Activated naive CD4-positive, alpha-beta T cell treated with anti-CD3 and anti-CD28 coated beads, Interleukin-2, amount 50 U/mL, for 24 hours (primary cell): ENCODE measurements around the gene COL1A1.

Source experiments
- H3K27ac Mint-ChIP-seq: one replicate; pipeline ENCODE4 v1.8.0; 2021; ENCODE audit warnings: mild to moderate bottlenecking, mixed read lengths
- H3K27me3 Mint-ChIP-seq: one replicate; pipeline ENCODE4 v1.8.0; 2021; ENCODE audit warnings: mixed read lengths
- H3K36me3 Mint-ChIP-seq: one replicate; pipeline ENCODE4 v1.8.0; 2021; ENCODE audit warnings: mixed read lengths
- H3K4me1 Mint-ChIP-seq: one replicate; pipeline ENCODE4 v1.8.0; 2021; ENCODE audit warnings: mixed read lengths
- H3K4me3 Mint-ChIP-seq: one replicate; pipeline ENCODE4 v1.8.0; 2021; ENCODE audit warnings: mild to moderate bottlenecking, mixed read lengths
- H3K9me3 Mint-ChIP-seq: one replicate; pipeline ENCODE4 v1.8.0; 2021; ENCODE audit warnings: mixed read lengths

Gene COL1A1

DNA sequence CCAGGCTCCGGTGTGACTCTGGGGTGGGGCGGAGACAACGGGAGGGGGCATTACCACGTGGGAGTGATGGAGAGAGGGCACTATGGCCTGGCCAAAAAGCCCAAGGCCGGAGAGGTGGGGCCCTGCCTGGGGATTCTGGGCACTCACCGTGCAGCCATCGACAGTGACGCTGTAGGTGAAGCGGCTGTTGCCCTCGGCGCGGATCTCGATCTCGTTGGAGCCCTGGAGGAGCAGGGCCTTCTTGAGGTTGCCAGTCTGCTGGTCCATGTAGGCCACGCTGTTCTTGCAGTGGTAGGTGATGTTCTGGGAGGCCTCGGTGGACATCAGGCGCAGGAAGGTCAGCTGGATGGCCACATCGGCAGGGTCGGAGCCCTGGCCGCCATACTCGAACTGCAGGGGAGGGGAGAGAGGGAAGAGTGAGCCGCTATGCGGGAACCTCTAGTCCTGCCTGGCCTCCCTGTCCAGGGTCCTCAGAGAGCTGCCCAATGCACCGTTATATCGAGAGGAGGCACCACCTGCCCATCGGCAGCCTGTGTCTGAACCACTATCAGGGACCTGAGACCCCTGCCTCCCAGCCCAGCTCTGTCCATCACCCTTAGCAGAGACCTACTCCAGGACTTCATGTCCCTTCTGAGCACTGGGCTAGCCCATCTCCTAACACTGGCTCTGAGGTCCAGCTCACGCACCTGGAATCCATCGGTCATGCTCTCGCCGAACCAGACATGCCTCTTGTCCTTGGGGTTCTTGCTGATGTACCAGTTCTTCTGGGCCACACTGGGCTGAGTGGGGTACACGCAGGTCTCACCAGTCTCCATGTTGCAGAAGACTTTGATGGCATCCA is 15.6 kb downstream of the COL1A1 start:
- peaks cover 16% of the 10 kb centered on the region for H3K4me1 Mint-ChIP-seq
- no peak overlapping the region for H3K4me3 Mint-ChIP-seq
- H3K27me3 Mint-ChIP-seq: no peaks in the 10 kb centered on the region
- no peaks in the 10 kb centered on the region for H3K9me3 Mint-ChIP-seq
- no peak overlapping the region for H3K27ac Mint-ChIP-seq
- no peaks in the 10 kb centered on the region for H3K36me3 Mint-ChIP-seq

DNA sequence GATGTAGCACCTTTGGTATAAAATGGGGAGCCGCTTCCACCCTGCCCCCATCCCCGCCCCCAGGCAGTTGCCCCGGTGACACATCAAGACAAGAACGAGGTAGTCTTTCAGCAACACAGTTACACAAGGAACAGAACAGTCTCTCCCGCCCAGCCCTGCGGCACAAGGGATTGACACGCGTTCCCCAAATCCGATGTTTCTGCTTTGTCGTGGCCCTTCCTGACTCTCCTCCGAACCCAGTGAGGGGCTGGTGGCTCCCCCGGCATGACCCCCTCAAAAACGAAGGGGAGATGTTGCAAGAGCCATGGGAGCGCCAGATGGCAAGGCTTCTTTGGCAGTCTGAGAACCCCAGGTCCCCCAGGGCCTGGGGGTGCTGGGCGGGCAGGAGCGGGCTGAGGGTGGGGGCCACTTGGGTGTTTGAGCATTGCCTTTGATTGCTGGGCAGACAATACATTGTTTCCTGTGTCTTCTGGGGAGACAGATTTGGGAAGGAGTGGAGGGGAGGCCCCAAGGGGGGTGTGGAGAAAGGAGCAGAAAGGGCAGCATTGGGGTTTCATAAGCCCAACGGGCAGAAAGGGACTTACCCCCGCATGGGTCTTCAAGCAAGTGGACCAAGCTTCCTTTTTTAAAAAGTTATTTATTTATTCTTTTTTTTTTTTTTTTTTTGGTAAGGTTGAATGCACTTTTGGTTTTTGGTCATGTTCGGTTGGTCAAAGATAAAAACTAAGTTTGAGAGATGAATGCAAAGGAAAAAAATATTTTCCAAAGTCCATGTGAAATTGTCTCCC is 16.6 kb downstream of the COL1A1 start:
- H3K27ac Mint-ChIP-seq: no peak overlapping the region
- H3K9me3 Mint-ChIP-seq: no peaks in the 10 kb centered on the region
- no peak overlapping the region for H3K4me3 Mint-ChIP-seq
- peaks cover 16% of the 10 kb centered on the region for H3K4me1 Mint-ChIP-seq
- no peaks in the 10 kb centered on the region for H3K27me3 Mint-ChIP-seq
- H3K36me3 Mint-ChIP-seq: no peaks in the 10 kb centered on the region

DNA sequence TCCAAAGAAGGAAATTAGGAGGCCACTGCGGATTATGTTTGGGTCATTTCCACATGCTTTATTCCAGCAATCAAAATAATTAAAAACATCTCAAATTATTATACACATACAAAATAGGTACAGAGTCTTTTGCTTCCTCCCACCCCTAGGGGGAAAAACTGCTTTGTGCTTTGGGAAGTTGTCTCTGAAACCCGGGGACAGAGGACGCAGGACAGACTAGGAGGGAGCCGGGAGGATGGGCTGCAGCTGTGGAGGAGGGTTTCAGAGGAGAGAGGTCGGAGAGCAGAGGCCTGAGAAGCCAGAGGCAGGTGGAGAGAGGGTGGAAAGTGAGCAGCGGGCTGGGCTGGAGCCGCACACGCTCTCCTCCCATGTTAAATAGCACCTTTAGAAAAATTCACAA is 17.4 kb downstream of the COL1A1 start:
- Mint-ChIP-seq H3K27me3 (no peaks in the 10 kb centered on the region), H3K27ac (no peak overlapping the region), H3K4me3 (no peak overlapping the region), H3K9me3 (no peaks in the 10 kb centered on the region), H3K36me3 (no peaks in the 10 kb centered on the region), H3K4me1 (peaks cover 16% of the 10 kb centered on the region)

DNA sequence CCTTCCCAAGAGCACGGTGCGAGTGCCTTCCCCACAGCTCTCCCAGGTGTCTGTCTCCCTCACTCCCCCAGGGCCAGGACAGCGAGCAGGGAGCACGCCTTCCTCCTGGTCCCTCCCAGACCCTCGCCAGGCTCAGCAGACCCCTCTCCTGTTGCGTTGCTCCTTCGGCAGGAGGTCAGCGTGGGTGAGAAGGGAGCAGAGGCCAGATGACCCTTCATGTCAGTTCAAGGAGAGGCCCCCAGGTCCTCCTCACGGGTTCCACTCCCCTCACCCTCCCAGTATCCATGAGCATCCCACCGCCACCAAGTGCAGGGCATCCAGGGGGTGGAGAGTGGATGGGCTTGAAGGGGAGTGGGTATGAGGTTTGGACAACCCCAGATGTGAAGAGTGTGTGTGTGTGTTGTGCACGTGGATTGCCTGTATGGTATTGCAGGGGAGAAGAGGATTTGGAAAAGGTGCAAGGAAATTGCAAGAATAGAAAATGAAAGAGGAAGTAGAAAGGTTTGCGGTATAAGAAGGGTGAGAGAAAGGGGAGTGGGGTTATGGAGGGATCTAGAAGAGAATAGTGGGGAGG is 17.9 kb downstream of the COL1A1 start:
- Mint-ChIP-seq H3K27me3 (no peaks in the 10 kb centered on the region), H3K27ac (no peak overlapping the region), H3K36me3 (no peaks in the 10 kb centered on the region), H3K4me3 (no peak overlapping the region), H3K9me3 (no peaks in the 10 kb centered on the region), H3K4me1 (peaks cover 16% of the 10 kb centered on the region)

DNA sequence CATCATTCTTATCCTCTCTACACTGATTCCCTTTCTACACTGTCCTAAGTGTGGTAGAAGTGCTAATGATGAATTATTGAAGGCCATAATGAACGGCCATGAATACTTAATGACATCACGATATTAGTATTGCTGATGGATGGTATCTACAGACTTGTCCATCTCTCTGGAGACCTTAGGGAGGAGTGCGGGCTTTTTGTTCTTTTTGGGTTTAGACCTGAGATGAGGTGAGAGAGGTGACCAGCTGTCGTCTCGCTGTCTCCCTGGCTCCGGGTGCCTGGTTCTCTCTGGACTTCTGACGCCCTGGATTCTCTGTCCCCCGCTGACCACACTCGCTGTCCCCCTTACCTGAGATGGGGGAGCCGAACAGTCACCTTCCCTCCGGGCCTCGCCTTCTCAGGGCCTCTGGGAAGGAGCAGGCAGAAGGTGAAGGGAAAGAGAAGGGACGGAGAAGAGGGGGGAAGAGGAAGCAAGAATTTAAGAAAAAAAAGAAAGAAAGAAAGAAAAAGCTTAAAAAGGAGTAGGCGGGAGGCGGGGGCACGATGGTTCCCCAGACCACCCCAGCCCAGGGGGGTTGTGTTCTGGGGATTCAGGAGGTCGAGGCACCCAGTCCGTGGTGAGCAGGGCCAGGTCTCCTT is 18.5 kb downstream of the COL1A1 start:
- no peaks in the 10 kb centered on the region for H3K36me3 Mint-ChIP-seq
- no peak overlapping the region for H3K27ac Mint-ChIP-seq
- H3K9me3 Mint-ChIP-seq: no peaks in the 10 kb centered on the region
- H3K27me3 Mint-ChIP-seq: no peaks in the 10 kb centered on the region
- peaks cover 22% of the 10 kb centered on the region for H3K4me1 Mint-ChIP-seq
- H3K4me3 Mint-ChIP-seq: peak overlapping the region; percentile 7

DNA sequence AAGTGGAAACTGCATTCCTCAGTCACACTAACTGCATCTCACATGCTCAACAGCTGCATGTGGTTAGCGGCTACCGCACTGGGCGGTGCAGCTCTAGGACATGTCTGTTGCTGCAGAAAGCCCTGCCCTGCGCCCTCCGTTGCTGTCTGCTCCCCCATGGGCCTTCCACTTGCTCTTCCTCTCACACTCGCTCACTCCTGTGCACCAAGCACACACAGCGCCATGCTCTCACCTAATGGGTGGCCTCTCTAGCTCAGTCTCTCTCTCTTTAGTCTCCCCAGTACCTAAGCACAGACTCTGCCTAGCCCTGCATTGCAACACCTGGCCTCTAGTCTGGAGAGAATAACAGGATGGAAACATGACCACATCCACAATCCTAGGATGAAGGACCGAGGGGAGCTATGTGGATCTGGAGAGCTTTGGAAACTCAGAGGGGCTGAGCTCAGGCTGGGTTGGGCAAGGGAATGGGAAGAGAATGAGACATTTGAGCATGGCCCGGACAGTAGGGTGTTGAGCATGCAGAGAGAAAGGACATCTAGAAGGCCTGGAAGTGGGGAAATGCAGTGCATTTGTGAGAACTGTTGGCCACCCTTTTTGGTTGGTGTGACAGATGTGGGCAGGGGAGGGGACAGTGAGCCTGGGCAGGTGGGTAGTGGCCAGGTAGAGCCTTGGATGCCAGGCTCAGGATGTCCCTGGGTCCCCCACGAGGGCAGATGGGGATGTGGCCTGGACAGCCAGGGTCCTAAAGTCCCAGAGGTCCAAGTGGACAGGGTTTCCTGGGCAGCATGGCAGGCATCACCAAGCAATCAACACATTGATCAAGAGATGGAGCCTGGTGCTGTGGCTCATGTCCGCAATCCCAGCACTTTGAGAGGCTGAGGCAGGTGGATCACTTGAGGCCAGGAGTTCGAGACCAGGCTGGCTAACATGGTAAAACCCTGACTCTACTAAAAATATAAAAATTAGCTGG is 19.6 kb downstream of the COL1A1 start:
- Mint-ChIP-seq H3K4me3 (no peak overlapping the region), H3K36me3 (no peaks in the 10 kb centered on the region), H3K27me3 (no peaks in the 10 kb centered on the region), H3K9me3 (no peaks in the 10 kb centered on the region), H3K4me1 (peaks cover 25% of the 10 kb centered on the region), H3K27ac (no peak overlapping the region)

DNA sequence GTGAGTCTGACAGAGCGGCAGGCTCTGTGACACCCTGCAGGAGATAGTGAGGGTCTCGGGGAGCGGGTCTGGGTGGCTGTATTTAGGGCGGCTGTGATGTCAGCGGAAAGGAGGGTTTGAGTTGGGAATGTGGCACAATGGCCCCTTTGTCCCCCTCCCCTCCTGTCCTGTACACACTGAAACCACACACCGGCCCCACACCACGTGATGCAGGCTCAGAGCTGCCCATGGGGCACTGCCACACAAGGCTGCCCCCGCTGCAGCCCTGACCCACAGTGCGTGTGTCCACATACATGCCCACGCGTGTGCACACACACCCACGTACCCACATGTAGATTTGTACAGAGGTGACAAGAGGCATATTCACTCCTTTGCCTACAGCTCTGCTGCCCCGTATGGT is 20.3 kb downstream of the COL1A1 start:
- Mint-ChIP-seq H3K36me3 (no peaks in the 10 kb centered on the region), H3K4me1 (peaks cover 25% of the 10 kb centered on the region), H3K27ac (peak overlapping the region; percentile 72)

DNA sequence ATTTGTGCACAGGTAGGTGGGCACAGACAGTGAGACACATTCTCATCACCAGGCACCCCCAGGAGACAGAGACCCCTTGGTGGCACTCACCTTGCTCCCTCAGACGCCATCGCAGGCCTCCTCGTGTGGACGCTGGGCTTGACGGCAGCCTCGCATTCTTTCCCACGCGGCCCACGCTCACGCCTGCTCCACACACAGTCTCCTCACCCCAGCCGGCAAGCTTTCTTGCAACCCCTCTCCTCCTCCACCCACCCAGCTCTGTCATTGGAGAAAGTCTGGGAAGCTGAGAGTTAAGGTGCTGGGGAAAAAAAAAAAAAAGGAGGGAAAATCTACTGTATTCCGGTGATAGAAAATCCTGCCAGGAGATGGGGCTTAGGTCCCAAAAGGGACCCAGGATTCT is 20.8 kb downstream of the COL1A1 start:
- H3K4me1 Mint-ChIP-seq: peaks cover 25% of the 10 kb centered on the region
- H3K27me3 Mint-ChIP-seq: no peaks in the 10 kb centered on the region
- H3K9me3 Mint-ChIP-seq: no peaks in the 10 kb centered on the region

More for the DNA sequence above, 20.3 kb downstream of the COL1A1 start:
- H3K4me3 Mint-ChIP-seq: no peak overlapping the region
- H3K9me3 Mint-ChIP-seq: no peaks in the 10 kb centered on the region
- H3K27me3 Mint-ChIP-seq: no peaks in the 10 kb centered on the region

DNA sequence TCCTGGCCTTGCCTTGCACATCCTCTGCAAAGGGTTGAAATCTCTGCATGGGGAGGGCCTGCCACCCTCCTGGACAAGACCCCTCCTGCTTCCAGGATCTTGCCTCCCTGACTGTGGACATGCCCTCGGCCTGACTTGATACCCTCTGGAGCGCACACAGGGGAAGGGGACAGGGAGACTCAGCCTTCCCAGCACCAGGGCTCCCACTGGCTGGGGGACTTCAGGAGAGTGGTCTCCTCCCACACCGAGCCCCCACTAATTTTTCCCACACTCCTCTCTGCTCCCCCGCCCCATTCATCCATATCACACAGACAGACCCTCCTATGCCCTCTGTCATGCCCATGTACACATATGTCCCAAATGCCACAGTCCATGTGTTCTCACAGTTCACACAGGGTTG is 21.3 kb downstream of the COL1A1 start:
- no peak overlapping the region for H3K27ac Mint-ChIP-seq
- peaks cover 25% of the 10 kb centered on the region for H3K4me1 Mint-ChIP-seq
- no peaks in the 10 kb centered on the region for H3K36me3 Mint-ChIP-seq
- H3K4me3 Mint-ChIP-seq: no peak overlapping the region
- H3K9me3 Mint-ChIP-seq: no peaks in the 10 kb centered on the region
- no peaks in the 10 kb centered on the region for H3K27me3 Mint-ChIP-seq

More for the DNA sequence above, 20.8 kb downstream of the COL1A1 start:
- no peaks in the 10 kb centered on the region for H3K36me3 Mint-ChIP-seq
- no peak overlapping the region for H3K27ac Mint-ChIP-seq
- no peak overlapping the region for H3K4me3 Mint-ChIP-seq

DNA sequence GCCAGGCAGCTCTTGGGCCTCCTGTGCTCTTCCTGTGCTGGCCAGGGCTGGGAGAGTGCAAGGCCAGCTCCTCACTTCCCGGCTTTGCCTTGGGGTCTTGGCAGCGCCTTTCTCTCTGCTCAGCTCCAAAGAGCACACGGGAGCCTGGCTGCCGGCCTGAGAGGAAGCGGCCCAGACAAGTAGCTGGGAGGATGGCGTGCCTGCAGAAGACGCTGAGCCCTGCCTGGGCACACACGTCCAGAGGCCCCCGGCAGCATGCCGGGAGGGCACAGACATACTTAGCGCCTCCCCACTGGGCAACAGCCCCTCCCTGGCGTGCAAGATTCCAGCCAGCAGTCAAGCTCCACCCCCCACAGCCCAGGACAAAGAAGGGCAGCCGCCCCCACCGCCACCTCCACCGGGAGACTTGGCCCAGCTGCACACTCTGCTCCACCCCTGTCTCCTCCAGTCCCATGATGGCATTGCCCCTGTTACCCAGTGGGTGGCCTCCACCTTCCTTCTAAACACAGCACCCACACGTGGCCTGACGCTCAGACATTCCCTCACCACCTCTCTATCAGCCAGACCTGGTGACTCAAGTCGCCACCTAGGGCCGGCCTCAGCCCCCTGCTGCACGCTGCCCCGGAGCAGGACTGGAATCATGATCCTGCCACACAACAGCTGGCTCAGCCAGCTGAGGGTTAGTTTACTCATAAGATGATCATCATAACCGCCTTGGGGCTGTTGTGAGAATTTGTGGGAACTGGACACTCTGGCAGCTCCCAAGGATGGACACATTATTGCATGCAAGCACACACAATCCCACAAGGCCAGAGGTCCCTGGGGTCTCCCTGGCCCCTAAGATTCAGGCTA is 23.2 kb downstream of the COL1A1 start:
- peaks cover 15% of the 10 kb centered on the region for H3K4me1 Mint-ChIP-seq
- H3K27me3 Mint-ChIP-seq: no peaks in the 10 kb centered on the region
- peak overlapping the region; percentile 60 for H3K27ac Mint-ChIP-seq
- peak overlapping the region; percentile 45 for H3K4me3 Mint-ChIP-seq
- no peaks in the 10 kb centered on the region for H3K36me3 Mint-ChIP-seq
- no peaks in the 10 kb centered on the region for H3K9me3 Mint-ChIP-seq

DNA sequence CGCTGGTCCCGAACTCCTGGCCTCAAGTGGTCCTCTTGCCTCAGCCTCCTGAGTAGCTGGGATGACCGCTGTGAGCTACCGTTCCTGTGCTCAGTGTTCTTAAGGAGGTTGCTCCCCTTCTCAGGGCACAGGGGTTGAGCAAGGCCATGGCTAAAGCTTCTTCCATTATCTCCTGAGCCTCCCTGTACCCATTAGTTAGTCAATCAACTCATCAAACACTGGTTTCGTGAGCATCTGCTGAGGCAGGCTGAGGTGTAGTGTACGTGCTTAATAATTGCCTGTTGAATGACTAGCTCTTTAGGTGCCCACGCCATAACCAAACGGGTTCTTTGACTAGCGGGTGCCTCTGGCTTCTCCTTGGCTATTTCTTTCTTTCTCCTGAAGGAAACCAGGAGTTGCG is 24.0 kb downstream of the COL1A1 start:
- Mint-ChIP-seq H3K4me3 (no peak overlapping the region), H3K27me3 (no peaks in the 10 kb centered on the region), H3K27ac (no peak overlapping the region), H3K9me3 (no peaks in the 10 kb centered on the region), H3K36me3 (no peaks in the 10 kb centered on the region), H3K4me1 (peaks cover 8% of the 10 kb centered on the region)

DNA sequence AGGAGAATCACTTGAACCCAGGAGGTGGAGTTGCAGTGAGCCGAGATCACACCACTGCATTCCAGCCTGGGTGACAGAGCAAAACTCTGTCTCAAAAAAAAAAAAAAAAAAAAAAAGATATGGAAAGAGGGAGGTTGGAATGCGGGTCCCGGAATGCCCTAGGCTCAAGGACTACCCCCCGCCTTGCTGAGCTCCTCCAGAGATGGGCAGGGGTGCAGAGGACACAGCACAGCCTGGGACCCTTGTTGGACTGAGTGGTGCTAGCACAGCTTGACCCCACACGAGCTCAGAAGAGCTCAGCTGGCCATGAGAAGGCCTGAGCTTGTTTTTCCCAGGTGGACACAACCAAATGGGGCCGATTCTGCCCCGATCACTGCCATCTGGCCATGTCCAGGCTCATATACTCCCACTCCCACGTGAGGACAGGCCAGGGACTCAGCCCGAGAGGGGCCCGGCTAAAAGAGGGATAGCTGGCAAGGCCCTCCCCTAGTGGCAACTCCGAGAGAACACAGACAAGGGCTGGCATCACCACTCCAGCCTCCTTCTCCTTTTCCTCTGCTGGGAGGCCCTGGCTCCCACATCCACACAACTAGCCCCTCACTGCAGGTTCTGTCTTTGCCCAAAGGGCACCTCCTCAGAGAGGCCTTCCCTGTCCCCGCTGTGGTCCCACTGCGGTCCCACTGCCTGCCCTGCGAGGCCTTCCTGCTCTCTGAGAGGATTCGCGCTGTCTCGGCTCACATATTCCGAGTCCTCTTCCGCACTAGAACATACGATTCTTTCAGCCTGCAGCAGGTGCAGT is 24.7 kb downstream of the COL1A1 start:
- Mint-ChIP-seq H3K36me3 (no peaks in the 10 kb centered on the region), H3K4me3 (no peak overlapping the region), H3K27ac (no peak overlapping the region), H3K27me3 (no peaks in the 10 kb centered on the region), H3K4me1 (peaks cover 8% of the 10 kb centered on the region), H3K9me3 (no peaks in the 10 kb centered on the region)

DNA sequence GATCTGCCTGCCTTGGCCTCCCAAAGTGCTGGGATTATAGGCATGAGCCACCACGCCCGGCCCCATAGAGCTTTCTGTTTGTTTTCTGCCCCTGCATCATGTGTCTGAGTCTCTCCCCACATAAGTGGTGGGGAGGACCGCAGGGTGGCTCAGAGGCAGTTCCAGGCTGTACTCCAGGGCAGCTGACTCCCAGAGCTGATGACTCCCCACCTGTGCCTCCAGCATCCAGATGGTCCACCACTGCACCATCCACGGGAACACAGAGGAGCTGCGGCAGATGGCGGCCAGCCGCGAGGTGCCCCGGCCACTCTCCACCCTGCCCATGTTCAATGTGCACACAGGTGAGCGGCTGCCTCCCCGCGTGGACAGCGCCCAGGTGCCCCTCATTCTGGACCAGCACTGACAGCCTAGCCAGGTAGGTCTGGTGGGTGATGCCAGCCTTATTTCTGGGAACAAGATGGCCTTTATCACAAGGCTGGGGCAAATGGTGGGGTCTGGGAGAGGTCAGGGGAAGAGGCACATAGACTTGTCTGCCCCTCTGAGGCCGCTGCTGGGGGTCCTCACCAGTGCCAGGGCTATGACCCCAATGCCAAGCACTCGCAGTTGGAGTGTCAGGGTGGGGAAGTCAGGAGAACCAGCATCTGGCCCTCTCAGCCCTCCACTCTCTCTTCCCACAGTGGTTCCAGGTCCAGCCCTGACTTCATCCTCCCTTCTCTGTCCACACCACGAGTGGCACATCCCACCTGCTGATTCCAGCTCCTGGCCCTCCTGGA is 26.2 kb downstream of the COL1A1 start:
- H3K4me3 Mint-ChIP-seq: no peak overlapping the region
- no peaks in the 10 kb centered on the region for H3K9me3 Mint-ChIP-seq
- H3K27me3 Mint-ChIP-seq: no peaks in the 10 kb centered on the region
- H3K4me1 Mint-ChIP-seq: peaks cover 8% of the 10 kb centered on the region
- no peak overlapping the region for H3K27ac Mint-ChIP-seq
- H3K36me3 Mint-ChIP-seq: no peaks in the 10 kb centered on the region
